Testis (tissue), 2 donors: ENCODE measurements around the gene HS1BP3.

ENCODE experiments used
- POLR2A ChIP-seq: fragments of 450-650 bp; IDR thresholded peaks from one replicate; pipeline ENCODE4 v1.6.1; 2017; ENCODE audit warnings: antibody characterized with exemption, mild to moderate bottlenecking, moderate library complexity
- TF ChIP-seq, protein P1 (sequence below), 3 experiments: fragments of 450-650 bp in 2 of 3; fragments of 200-600 bp in 1 of 3; sonication (generic) in 1 of 3; IDR thresholded peaks; one replicate each; pipeline ENCODE4 v1.5.1; 2016 to 2019; ENCODE audit warnings: antibody characterized with exemption in 3 of 3, mild to moderate bottlenecking in 2 of 3, moderate library complexity in 1 of 3

- TF ChIP-seq, protein P1, sequence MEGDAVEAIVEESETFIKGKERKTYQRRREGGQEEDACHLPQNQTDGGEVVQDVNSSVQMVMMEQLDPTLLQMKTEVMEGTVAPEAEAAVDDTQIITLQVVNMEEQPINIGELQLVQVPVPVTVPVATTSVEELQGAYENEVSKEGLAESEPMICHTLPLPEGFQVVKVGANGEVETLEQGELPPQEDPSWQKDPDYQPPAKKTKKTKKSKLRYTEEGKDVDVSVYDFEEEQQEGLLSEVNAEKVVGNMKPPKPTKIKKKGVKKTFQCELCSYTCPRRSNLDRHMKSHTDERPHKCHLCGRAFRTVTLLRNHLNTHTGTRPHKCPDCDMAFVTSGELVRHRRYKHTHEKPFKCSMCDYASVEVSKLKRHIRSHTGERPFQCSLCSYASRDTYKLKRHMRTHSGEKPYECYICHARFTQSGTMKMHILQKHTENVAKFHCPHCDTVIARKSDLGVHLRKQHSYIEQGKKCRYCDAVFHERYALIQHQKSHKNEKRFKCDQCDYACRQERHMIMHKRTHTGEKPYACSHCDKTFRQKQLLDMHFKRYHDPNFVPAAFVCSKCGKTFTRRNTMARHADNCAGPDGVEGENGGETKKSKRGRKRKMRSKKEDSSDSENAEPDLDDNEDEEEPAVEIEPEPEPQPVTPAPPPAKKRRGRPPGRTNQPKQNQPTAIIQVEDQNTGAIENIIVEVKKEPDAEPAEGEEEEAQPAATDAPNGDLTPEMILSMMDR (IDR thresholded peaks at IDR 0.05): no peak
- no peak for TF ChIP-seq POLR2A
Observed at GRCh38 chr2:20680744-20681375, 30.0 kb upstream of the HS1BP3 start.
